SK-N-DZ (cell line): ENCODE data around the gene XYLB.

Source experiments
- DNase-seq: peaks from one replicate; pipeline ENCODE4 v3.0.0-alpha.2; 2015; ENCODE audit warnings: low spot score

The XYLB gene

GRCh38 chr3:38362825-38363224 is 16.2 kb downstream of the XYLB start:
- DNase-seq, result no peak

DNA sequence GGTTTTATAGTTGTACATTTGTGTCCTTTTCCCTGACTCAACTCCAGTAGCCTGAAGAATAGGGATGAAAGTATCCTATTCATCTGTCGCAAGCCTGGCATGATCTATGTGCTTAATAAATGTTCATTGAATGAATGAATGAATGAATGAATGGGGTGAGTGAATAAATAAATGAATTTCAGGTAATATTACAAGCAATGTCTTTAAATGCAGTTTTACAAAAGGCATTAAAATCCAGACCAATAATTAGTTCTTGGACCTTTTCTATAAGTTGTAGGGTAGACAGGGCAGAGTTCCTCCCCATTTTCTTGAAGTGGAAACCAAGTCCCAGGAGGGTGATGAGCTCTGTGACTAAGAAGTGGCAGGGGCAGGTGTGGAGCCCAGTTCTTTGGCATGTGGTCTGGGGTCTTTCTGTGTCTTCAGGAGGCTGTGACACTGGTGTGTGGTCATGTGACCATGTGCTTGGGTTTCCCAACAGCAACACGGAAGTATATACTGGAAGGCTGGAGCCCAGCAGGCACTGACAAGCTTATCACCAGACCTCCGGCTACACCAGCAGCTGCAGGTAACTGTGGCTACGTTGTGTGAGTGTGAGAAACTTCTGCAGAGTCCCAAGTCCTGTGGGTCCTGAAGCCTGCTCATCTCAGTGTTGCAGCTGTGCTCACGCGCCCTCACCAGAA is 18.3 kb downstream of the XYLB start:
- DNase-seq, result no peak

- DNase-seq, result no peak
Measured at GRCh38 chr3:38365469-38366062, 19.0 kb downstream of the XYLB start.

GRCh38 chr3:38366082-38366481 is 19.5 kb downstream of the XYLB start:
- DNase-seq, result no peak

GRCh38 chr3:38367779-38368178 is 21.2 kb downstream of the XYLB start:
- DNase-seq, result no peak

GRCh38 chr3:38368238-38368637 is 21.7 kb downstream of the XYLB start:
- DNase-seq, result no peak

DNA sequence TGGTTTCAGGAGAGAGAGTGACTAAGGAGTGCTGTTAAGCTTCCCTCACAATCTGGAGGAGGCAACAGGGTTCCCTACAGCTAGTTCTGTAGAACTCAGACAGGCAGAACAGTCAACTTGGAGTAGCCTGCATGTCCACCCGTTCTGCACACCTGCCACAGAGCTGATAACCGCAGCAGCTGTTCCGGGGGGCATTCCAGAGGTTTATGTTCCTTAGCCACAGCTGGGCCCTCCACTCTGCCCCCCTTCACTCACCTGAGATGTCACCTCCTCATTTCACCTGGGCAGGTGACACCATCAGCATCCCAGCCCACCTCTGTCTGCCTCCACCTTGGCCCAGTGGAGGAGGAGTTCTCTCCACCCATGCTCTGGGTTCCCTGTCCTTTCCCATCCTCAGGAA is 22.6 kb downstream of the XYLB start:
- no peak for DNase-seq

- no peak for DNase-seq
Measured at GRCh38 chr3:38370149-38370548, 23.6 kb downstream of the XYLB start.

GRCh38 chr3:38370861-38371260 is 24.3 kb downstream of the XYLB start:
- no peak for DNase-seq

DNA sequence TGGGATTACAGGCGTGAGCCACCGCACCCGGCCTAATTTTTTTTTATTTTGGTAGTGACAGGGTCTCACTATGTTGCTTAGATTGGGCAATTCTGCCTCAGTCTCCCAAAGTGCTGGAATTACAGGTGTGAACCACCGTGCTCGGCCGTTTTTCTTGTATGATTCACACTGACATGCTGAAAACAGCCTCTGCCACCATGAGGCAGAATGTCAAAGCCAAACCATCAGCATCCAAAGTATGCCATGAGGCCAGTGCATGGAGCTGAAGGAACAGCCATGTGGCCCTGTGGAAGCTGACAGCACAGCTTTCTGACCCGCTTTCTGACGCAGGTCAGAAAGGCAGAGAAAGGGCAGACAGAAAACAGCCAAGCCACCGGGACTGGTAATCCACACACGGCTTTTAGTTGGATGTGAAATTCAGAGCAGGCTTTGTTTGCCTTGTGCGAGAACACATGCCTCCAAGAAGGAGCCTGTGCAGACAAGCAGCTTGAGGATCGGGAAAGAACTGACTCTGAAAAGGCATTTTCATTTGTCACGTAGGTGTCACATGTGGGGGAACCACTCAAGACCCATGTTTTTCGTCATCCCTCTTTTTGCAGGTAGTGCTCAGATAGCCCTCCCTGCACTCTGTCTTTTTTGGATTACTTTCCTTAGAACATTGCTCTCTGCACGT is 25.1 kb downstream of the XYLB start:
- no peak for DNase-seq

DNA sequence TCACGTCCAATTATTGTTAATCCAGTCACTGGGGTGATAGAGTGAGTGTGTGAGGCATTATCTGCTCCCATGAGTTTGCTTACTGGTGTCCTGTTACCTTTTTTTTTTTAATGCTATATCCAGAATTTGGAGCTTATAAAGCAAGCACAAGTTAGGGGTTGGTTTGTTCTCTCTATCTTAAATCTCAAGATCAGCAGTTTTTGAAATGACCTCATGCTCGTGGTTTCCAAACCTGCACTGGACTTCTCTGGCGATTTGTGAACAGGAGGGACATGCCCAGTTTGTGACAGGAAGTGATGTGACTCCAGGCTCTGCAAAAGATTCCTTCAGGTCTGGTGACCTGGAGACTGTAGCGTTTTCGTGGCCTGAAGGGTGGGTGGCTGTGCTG is 25.6 kb downstream of the XYLB start:
- DNase-seq, result no peak

GRCh38 chr3:38374221-38374620 is 27.6 kb downstream of the XYLB start:
- DNase-seq, result no peak

GRCh38 chr3:38375072-38375471 is 28.5 kb downstream of the XYLB start:
- no peak for DNase-seq

DNA sequence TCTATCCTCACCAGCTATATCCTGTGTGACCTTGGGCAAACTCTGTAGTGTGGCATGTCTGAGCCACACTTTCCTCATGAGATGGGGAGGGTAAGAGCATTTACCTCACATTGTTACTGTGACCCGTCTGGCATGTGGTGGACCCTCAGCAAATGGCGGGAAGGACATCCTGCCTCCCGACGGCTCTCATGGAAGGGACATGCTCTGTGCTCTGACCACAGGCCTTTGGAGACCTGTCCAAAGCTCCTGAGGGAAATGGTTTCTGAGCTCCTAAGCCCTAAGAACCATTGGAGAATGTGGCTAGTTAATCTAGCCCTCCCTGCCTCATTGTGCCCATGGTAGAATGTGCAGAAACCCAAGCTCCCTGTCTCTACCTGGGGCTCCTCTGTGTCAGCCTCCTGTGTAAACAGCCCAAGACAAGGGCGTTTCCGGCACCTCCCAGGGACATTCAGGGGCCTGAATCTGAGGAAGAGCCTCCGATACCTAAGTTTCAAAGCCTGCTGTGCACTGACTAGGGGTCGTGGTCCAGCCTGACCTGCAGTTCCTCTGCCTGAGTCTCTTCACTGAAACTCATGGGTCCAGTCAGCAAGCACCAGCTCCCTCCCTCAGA is 29.0 kb downstream of the XYLB start:
- DNase-seq, result no peak

- no peak for DNase-seq
Measured at GRCh38 chr3:38376098-38376816, 29.7 kb downstream of the XYLB start.

GRCh38 chr3:38379201-38379770 is 32.7 kb downstream of the XYLB start:
- no peak for DNase-seq

- DNase-seq, result no peak
Measured at GRCh38 chr3:38382506-38383080, 36.0 kb downstream of the XYLB start.

- DNase-seq, result no peak
Measured at GRCh38 chr3:38383156-38383875, 36.7 kb downstream of the XYLB start.

DNA sequence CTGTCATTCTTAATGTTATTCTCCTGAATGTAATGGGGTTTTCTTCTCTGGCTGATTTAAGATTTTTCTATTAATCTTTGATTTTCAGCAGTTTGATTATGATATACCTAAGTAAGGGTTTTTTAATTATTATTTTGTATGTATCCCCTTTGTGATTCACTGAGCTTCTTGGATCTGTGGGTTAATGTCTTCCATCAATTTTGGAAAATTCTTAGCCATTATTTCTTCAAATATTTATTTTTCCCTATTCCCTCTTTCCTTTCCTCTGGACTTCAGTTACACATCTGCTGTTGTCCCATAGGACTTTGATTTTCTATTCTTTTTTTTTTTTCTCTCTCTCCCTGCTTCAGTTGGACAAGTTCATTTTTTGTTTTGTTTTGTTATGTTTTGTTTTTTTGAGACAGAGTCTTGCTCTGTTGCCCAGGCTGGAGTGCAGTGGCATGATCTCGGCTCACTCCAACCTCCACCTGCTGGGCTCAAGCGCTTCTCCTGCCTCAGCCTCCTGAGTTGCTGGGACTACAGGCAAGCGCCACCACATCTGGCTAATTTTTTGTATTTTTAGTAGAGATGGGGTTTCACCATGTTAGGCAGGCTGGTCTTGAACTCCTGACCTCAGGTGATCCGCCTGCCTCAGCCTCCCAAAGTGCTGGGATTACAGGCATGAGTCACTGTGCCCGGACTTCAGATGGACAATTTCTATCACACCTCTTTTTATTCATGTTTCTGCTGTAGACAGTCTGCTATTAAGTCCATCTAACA is 40.6 kb downstream of the XYLB start:
- DNase-seq, result no peak

- no peak for DNase-seq
Measured at GRCh38 chr3:38387862-38388261, 41.3 kb downstream of the XYLB start.
